Measurements from ENCODE around the gene GASK1A. TPM values are rescaled to one million over a fixed set of nuclear protein-coding genes. Genes with fewer than 3 reads are reported as not detected.
A peak's percentile ranks its signal among the peaks of the same experiment; 100 is the strongest.

The GASK1A gene
- total RNA-seq, 1 experiment from 2014 or later, result 5.4 TPM

GRCh38 chr3:42957573-42957972 lies 21.5 kb upstream of the GASK1A start:
- WGBS (ENCODE audit: extremely low coverage, insufficient read length, low lambda C conversion rate), result no CpG with 5 or more reads among the region's 3 CpGs

More at GRCh38 chr3:42957573-42957972, 21.5 kb upstream of the GASK1A start:
- Mint-ChIP-seq H3K27ac (no peak overlapping the region), H3K36me3 (ENCODE audit: insufficient read depth in 1 of 3, low read depth in 3 of 3) (no peaks in the 10 kb centered on the region), H3K4me1 (no peaks in the 10 kb centered on the region), H3K27me3 (ENCODE audit: low read depth) (no peaks in the 10 kb centered on the region; the same call in none of the 2 replicates), H3K9me3 (no peaks in the 10 kb centered on the region), H3K4me3 (no peak overlapping the region)
- no peaks in the 10 kb centered on the region for H3K79me2 ChIP-seq (ENCODE audit: insufficient read depth, low read length)
- peak; percentile 59 for TF ChIP-seq CTCF (conservative IDR thresholded peaks at IDR 0.05)
- H2AK5ac ChIP-seq (ENCODE audit: insufficient read length, low read length), result no peak overlapping the region
- H2AFZ ChIP-seq (ENCODE audit: low read length), result no peak overlapping the region
- H4K91ac ChIP-seq (ENCODE audit: insufficient read length, low read depth, low read length), result no peak overlapping the region
- H3K9me3 ChIP-seq (ENCODE audit: control insufficient read depth, low read depth, low read length), result no peaks in the 10 kb centered on the region
- H3K56ac ChIP-seq (ENCODE audit: insufficient read length, low read depth, low read length), result no peak overlapping the region
- no peak for DNase-seq
- no peak overlapping the region for H4K5ac ChIP-seq (ENCODE audit: insufficient read length, low read depth, low read length)
- no peak overlapping the region for H3K18ac ChIP-seq (ENCODE audit: insufficient read length, low read depth, low read length)
- H2BK12ac ChIP-seq (ENCODE audit: insufficient read length, low read depth, low read length), result no peak overlapping the region
- H3K4ac ChIP-seq (ENCODE audit: low read depth, low read length), result no peak overlapping the region
- no peaks in the 10 kb centered on the region for H3K23me2 ChIP-seq (ENCODE audit: insufficient read length, low read depth, low read length, poor library complexity, severe bottlenecking)
- H3K27ac ChIP-seq (ENCODE audit: insufficient read length, low read depth, low read length), result no peak overlapping the region
- H2BK120ac ChIP-seq (ENCODE audit: low read depth, low read length, poor library complexity, severe bottlenecking), result no peak overlapping the region
- H3K9ac ChIP-seq (ENCODE audit: extremely low read depth, insufficient read length, low read length), result no peak overlapping the region
- H3K4me1 ChIP-seq (ENCODE audit: insufficient read depth, low read length), result no peaks in the 10 kb centered on the region
- no peak overlapping the region for H3T11ph ChIP-seq (ENCODE audit: low read length)
- no peak overlapping the region for H2BK15ac ChIP-seq (ENCODE audit: low read depth, low read length)
- H3K4me2 ChIP-seq (ENCODE audit: insufficient read depth, insufficient read length, low read length), result no peak overlapping the region
- H3K14ac ChIP-seq (ENCODE audit: insufficient read depth, low read length), result no peak overlapping the region
- no peaks in the 10 kb centered on the region for H4K20me1 ChIP-seq (ENCODE audit: control insufficient read depth, insufficient read depth, insufficient read length)
- H3K27me3 ChIP-seq (ENCODE audit: insufficient read depth, low read length), result no peaks in the 10 kb centered on the region
- no peak overlapping the region for H4K8ac ChIP-seq (replicated peaks; ENCODE audit: insufficient read length, low read depth, low read length)
- no peaks in the 10 kb centered on the region for H3K79me1 ChIP-seq (ENCODE audit: insufficient read depth, low read depth, low read length, poor library complexity, severe bottlenecking)
- H3K23ac ChIP-seq (ENCODE audit: insufficient read length, low read depth, low read length), result no peak overlapping the region
- no peak overlapping the region for H2BK5ac ChIP-seq (ENCODE audit: insufficient read length, low read length)
- no peak overlapping the region for H2BK20ac ChIP-seq (ENCODE audit: low read depth, low read length, poor library complexity, severe bottlenecking)

Measured in H9 (cell line).